SK-N-MC (cell line): Measurements from ENCODE around the gene TRMT10C.

Experiments used
- DNase-seq: peaks from one replicate; pipeline ENCODE4 v3.0.0-alpha.2; 2011; ENCODE audit warnings: low read depth, low spot score
- H3K27ac ChIP-seq: fragments of 200-600 bp; sonication (generic); 2 replicates; pipeline ENCODE4 v1.5.1; 2016; ENCODE audit warnings: mixed run types
- H3K36me3 ChIP-seq: fragments of 200-600 bp; sonication (generic); 2 replicates; pipeline ENCODE4 v1.6.1; 2017; ENCODE audit warnings: antibody characterized with exemption, low read length, mixed read lengths; ENCODE audit not compliant: insufficient read depth
- H3K4me3 ChIP-seq: fragments of 200-600 bp; sonication (generic); 2 replicates; pipeline ENCODE4 v1.5.1; 2016
- H3K9ac ChIP-seq: fragments of 200-600 bp; sonication (generic); 2 replicates; pipeline ENCODE4 v1.8.0; 2017; ENCODE audit warnings: mixed run types, mixed read lengths; ENCODE audit not compliant: insufficient read length
- H3K9me3 ChIP-seq: fragments of 200-600 bp; sonication (generic); 2 replicates; pipeline ENCODE4 v1.6.1; 2017; ENCODE audit warnings: low read depth, mild to moderate bottlenecking, antibody characterized with exemption, low read length, moderate library complexity, mixed read lengths
- EZH2 ChIP-seq: fragments of 200-600 bp; sonication (generic); IDR thresholded peaks from one replicate; pipeline ENCODE4 v1.6.1; 2017; ENCODE audit warnings: antibody characterized with exemption
- FOXP2 ChIP-seq: optimal IDR thresholded peaks from 2 replicates; pipeline ENCODE3; 2011; ENCODE audit warnings: mild to moderate bottlenecking, moderate library complexity; ENCODE audit not compliant: insufficient read depth; ENCODE audit errors: extremely low read length, control extremely low read depth
- POLR2AphosphoS5 ChIP-seq: IDR thresholded peaks from 2 replicates; pipeline ENCODE4 v1.6.1; 2012; ENCODE audit warnings: mild to moderate bottlenecking, low read depth, low read length, borderline replicate concordance

Gene TRMT10C

GRCh38 chr3:101571028-101571895 lies 9.6 kb downstream of the TRMT10C start:
- H3K27ac ChIP-seq, result no peak overlapping the region
- DNase-seq, result no peak
- no peak for TF ChIP-seq EZH2
- no peak for TF ChIP-seq FOXP2
- no peak for TF ChIP-seq POLR2AphosphoS5

GRCh38 chr3:101573449-101574387 lies 12.1 kb downstream of the TRMT10C start, which contains the start of gene PCNP:
PCNP (plus strand) TSS chr3:101574180; CDS start chr3:101574216, 36 bp downstream.
- H3K4me3 ChIP-seq, result peak within 1 kb of the TSS; percentile 91
- H3K9ac ChIP-seq, result peak within 1 kb of the TSS; percentile 99
- H3K27ac ChIP-seq, result peak within 1 kb of the TSS; percentile 88
- TF ChIP-seq FOXP2 (no peak), POLR2AphosphoS5 (peak; percentile 86)
- H3K36me3 ChIP-seq, result peaks cover 14% of the 10 kb centered on the region
- H3K9me3 ChIP-seq, result no peaks in the 10 kb centered on the region
- DNase-seq, result peak; percentile 96

More at GRCh38 chr3:101571028-101571895, 9.6 kb downstream of the TRMT10C start:
- no peaks in the 10 kb centered on the region for H3K9me3 ChIP-seq
- peaks cover 11% of the 10 kb centered on the region for H3K36me3 ChIP-seq
- no peak overlapping the region for H3K4me3 ChIP-seq
- H3K9ac ChIP-seq, result no peak overlapping the region

GRCh38 chr3:101574388-101575112 lies 12.9 kb downstream of the TRMT10C start:
- H3K27ac ChIP-seq, result peak overlapping the region; percentile 88
- peaks cover 22% of the 10 kb centered on the region for H3K36me3 ChIP-seq
- no peaks in the 10 kb centered on the region for H3K9me3 ChIP-seq
- no peak for DNase-seq
- TF ChIP-seq EZH2 (no peak), POLR2AphosphoS5 (no peak), FOXP2 (no peak)
- peak overlapping the region; percentile 99 for H3K9ac ChIP-seq
- peak overlapping the region; percentile 91 for H3K4me3 ChIP-seq

GRCh38 chr3:101577286-101577685 lies 15.6 kb downstream of the TRMT10C start:
- DNase-seq, result no peak
- Histone ChIP-seq H3K36me3 (peaks cover 41% of the 10 kb centered on the region), H3K9ac (no peak overlapping the region)

GRCh38 chr3:101588616-101589015 lies 26.9 kb downstream of the TRMT10C start:
- Histone ChIP-seq H3K9me3 (no peaks in the 10 kb centered on the region), H3K27ac (no peak overlapping the region), H3K9ac (no peak overlapping the region), H3K36me3 (peaks cover 70% of the 10 kb centered on the region), H3K4me3 (no peak overlapping the region)
- TF ChIP-seq EZH2 (no peak), POLR2AphosphoS5 (no peak), FOXP2 (no peak)
- no peak for DNase-seq

More at GRCh38 chr3:101577286-101577685, 15.6 kb downstream of the TRMT10C start:
- Histone ChIP-seq H3K4me3 (no peak overlapping the region), H3K9me3 (no peaks in the 10 kb centered on the region), H3K27ac (no peak overlapping the region)
- TF ChIP-seq FOXP2 (no peak), POLR2AphosphoS5 (no peak), EZH2 (no peak)

- no peaks in the 10 kb centered on the region for H3K9me3 ChIP-seq
- H3K27ac ChIP-seq, result no peak overlapping the region; the same call in 1 of the 2 replicates
- DNase-seq, result no peak
- H3K36me3 ChIP-seq, result peaks cover 66% of the 10 kb centered on the region
- no peak overlapping the region for H3K9ac ChIP-seq
- TF ChIP-seq EZH2 (no peak), FOXP2 (no peak), POLR2AphosphoS5 (no peak)
- no peak overlapping the region for H3K4me3 ChIP-seq
Measured at GRCh38 chr3:101591071-101591470, 29.4 kb downstream of the TRMT10C start.

GRCh38 chr3:101602731-101603130 lies 41.1 kb downstream of the TRMT10C start:
- TF ChIP-seq POLR2AphosphoS5 (no peak), FOXP2 (no peak), EZH2 (no peak)
- Histone ChIP-seq H3K9me3 (no peaks in the 10 kb centered on the region), H3K36me3 (peaks cover 3% of the 10 kb centered on the region; the same call in 1 of the 2 replicates), H3K4me3 (no peak overlapping the region), H3K9ac (no peak overlapping the region), H3K27ac (no peak overlapping the region)
- no peak for DNase-seq
